Measurements from ENCODE around the gene EXT2.

DNA sequence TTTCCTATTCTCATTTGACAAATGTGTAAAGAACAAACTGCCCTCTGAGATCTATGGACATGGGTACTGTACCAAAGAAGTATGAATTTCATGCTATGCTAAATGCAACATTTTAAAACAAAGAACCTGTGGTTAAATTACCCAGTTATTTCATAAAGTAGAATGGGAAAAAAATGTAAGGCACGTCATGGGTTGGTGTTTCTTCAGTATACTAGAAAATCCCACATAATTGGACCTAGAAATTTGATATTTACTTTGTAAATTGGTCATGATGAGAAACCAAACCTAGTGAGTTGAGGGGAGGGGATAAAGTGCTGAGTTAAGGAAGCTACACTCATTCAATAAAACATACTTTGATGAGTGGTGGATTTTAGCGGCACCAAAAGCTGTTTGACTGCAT is 110.4 kb downstream of the EXT2 start:
- TF ChIP-seq, protein P1, sequence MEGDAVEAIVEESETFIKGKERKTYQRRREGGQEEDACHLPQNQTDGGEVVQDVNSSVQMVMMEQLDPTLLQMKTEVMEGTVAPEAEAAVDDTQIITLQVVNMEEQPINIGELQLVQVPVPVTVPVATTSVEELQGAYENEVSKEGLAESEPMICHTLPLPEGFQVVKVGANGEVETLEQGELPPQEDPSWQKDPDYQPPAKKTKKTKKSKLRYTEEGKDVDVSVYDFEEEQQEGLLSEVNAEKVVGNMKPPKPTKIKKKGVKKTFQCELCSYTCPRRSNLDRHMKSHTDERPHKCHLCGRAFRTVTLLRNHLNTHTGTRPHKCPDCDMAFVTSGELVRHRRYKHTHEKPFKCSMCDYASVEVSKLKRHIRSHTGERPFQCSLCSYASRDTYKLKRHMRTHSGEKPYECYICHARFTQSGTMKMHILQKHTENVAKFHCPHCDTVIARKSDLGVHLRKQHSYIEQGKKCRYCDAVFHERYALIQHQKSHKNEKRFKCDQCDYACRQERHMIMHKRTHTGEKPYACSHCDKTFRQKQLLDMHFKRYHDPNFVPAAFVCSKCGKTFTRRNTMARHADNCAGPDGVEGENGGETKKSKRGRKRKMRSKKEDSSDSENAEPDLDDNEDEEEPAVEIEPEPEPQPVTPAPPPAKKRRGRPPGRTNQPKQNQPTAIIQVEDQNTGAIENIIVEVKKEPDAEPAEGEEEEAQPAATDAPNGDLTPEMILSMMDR (IDR thresholded peaks at IDR 0.05; ENCODE audit: poor library complexity, severe bottlenecking): no peak
- no peak for TF ChIP-seq TAF1 (IDR thresholded peaks at IDR 0.05; ENCODE audit: low read depth)

All from neural cell (in vitro differentiated cells).